OCI-LY7 (cell line): Measurements from ENCODE around the gene PWP1. TPM values are rescaled to one million over a fixed set of nuclear protein-coding genes. Genes with fewer than 3 reads are reported as not detected.

Experiments used
- BruUV-seq: library from RNA; stranded (reverse); fragments of 400-500 nt; replicated peaks from 2 replicates; lab custom pipeline; 2021; lab: Mats Ljungman, UMichigan
- CTCF ChIA-PET: fragments of 300-600 bp; sonication (Branson Sonifier 250); formaldehyde crosslinking; loops from one replicate; lab custom pipeline; 2022; ENCODE audit warnings: antibody characterized with exemption; ENCODE audit not compliant: unreplicated experiment; lab: Charles Lee
- POLR2A ChIA-PET: fragments of 300-600 bp; sonication (Branson Sonifier 250); formaldehyde crosslinking; loops from one replicate; lab custom pipeline; 2022; ENCODE audit warnings: antibody characterized with exemption; lab: Charles Lee
- DNase-seq: peaks from one replicate; pipeline ENCODE4 v3.0.0-alpha.2; 2015; ENCODE audit warnings: low spot score
- H2AFZ ChIP-seq: fragments of 200-600 bp; sonication (generic), shearing (Covaris generic); 2 replicates; pipeline ENCODE4 v1.6.1; 2014; ENCODE audit warnings: mild to moderate bottlenecking, antibody characterized with exemption, low read length, moderate library complexity
- H3K27ac ChIP-seq: fragments of 200-600 bp; sonication (generic); 2 replicates; pipeline ENCODE4 v1.5.1; 2014; ENCODE audit warnings: mixed run types, low read depth, mild to moderate bottlenecking, moderate library complexity, low read length, inconsistent platforms; ENCODE audit not compliant: poor library complexity, severe bottlenecking
- H3K36me3 ChIP-seq: fragments of 200-600 bp; sonication (generic); 2 replicates; pipeline ENCODE4 v1.6.1; 2014; ENCODE audit warnings: mild to moderate bottlenecking, antibody characterized with exemption, low read length, moderate library complexity, mixed read lengths; ENCODE audit not compliant: insufficient read depth
- H3K4me1 ChIP-seq: fragments of 200-600 bp; sonication (generic); 2 replicates; pipeline ENCODE4 v1.5.1; 2014; ENCODE audit warnings: mild to moderate bottlenecking, low read length; ENCODE audit not compliant: insufficient read depth, poor library complexity, severe bottlenecking
- H3K4me2 ChIP-seq: fragments of 200-600 bp; sonication (generic); 2 replicates; pipeline ENCODE4 v1.6.1; 2014; ENCODE audit warnings: mild to moderate bottlenecking, low read length
- H3K4me3 ChIP-seq: fragments of 200-600 bp; sonication (generic); 2 replicates; pipeline ENCODE4 v1.5.1; 2014; ENCODE audit warnings: mild to moderate bottlenecking, low read depth, low read length; ENCODE audit not compliant: poor library complexity, severe bottlenecking
- H3K79me2 ChIP-seq: fragments of 200-600 bp; sonication (generic); 2 replicates; pipeline ENCODE4 v1.6.1; 2016; ENCODE audit warnings: low read depth, mild to moderate bottlenecking, low read length, moderate library complexity, mixed read lengths; ENCODE audit not compliant: insufficient read depth
- H3K9me2 ChIP-seq: fragments of 200-600 bp; sonication (generic); 2 replicates; pipeline ENCODE4 v1.6.1; 2016; ENCODE audit warnings: mild to moderate bottlenecking, low read length, mixed read lengths; ENCODE audit not compliant: insufficient read depth
- H3K9me3 ChIP-seq: fragments of 200-600 bp; sonication (generic); 2 replicates; pipeline ENCODE4 v1.6.1; 2014; ENCODE audit warnings: mild to moderate bottlenecking, mixed run types, low read length, mixed read lengths
- H4K20me1 ChIP-seq: fragments of 200-600 bp; sonication (generic); 2 replicates; pipeline ENCODE4 v1.6.1; 2014; ENCODE audit warnings: mild to moderate bottlenecking, antibody characterized with exemption, low read length, moderate library complexity, mixed read lengths; ENCODE audit not compliant: insufficient read depth
- CTCF ChIP-seq: fragments of 200-600 bp; sonication (generic); conservative IDR thresholded peaks from 2 replicates; pipeline ENCODE4 v1.5.1; 2014; ENCODE audit warnings: mild to moderate bottlenecking, antibody characterized with exemption, low read length, moderate library complexity, mixed read lengths
- EZH2phosphoT487 ChIP-seq: fragments of 200-600 bp; sonication (generic); IDR thresholded peaks from 2 replicates; pipeline ENCODE4 v1.6.1; 2018; ENCODE audit warnings: low read depth, borderline replicate concordance, mild to moderate bottlenecking, mixed run types, antibody characterized with exemption, low read length, moderate library complexity, mixed read lengths
- intact Hi-C: fragments of 100-400 bp; cut with micrococcal nuclease; formaldehyde crosslinking; loops from one replicate; pipeline ENCODE4 v1.10.0; 2022; ENCODE audit not compliant: unreplicated experiment
- total RNA-seq, 2 experiments: library from RNA; depleted of rRNA in 1 of 2; stranded (reverse); fragments of >200 nt in 1 of 2; shearing (Covaris generic) in 1 of 2; gene quantifications; 2 replicates each; pipeline ENCODE4 v1.2.3, GENCODE V29; 2014 to 2022

PWP1 gene
- total RNA-seq, 2 experiments from 2014 or later = 28.2 to 44.5 TPM

- Histone ChIP-seq H3K79me2 (no peaks in the 10 kb centered on the region), H4K20me1 (no peaks in the 10 kb centered on the region), H3K9me2 (no peaks in the 10 kb centered on the region), H3K9me3 (no peaks in the 10 kb centered on the region), H2AFZ (no peak overlapping the region), H3K4me3 (no peak overlapping the region), H3K36me3 (no peaks in the 10 kb centered on the region), H3K4me1 (no peaks in the 10 kb centered on the region), H3K4me2 (no peak overlapping the region), H3K27ac (no peak overlapping the region)
- DNase-seq = no peak
- ChIA-PET POLR2A (interaction anchor here (0.6 kb wide), 1 partner anchor 875 kb away, joined by 3 read pairs; no protein-coding TSS in a partner anchor), CTCF (no interaction called here)
- intact Hi-C loops = no loop called here
- BruUV-seq = no TSS peak
- TF ChIP-seq EZH2phosphoT487 (no peak), CTCF (no peak)
Observed at GRCh38 chr12:107642240-107642639, 43.4 kb upstream of the PWP1 start.

- H2AFZ ChIP-seq = no peak overlapping the region
- H3K4me2 ChIP-seq = no peak overlapping the region
- H3K4me1 ChIP-seq = no peaks in the 10 kb centered on the region
- H4K20me1 ChIP-seq = no peaks in the 10 kb centered on the region
- no peak for DNase-seq
- ChIA-PET POLR2A (no interaction called here), CTCF (no interaction called here)
- no peaks in the 10 kb centered on the region for H3K36me3 ChIP-seq
- no peaks in the 10 kb centered on the region for H3K9me3 ChIP-seq
- intact Hi-C loops = no loop called here
- no TSS peak for BruUV-seq
- H3K27ac ChIP-seq = no peak overlapping the region
- H3K4me3 ChIP-seq = no peak overlapping the region
- no peaks in the 10 kb centered on the region for H3K9me2 ChIP-seq
- TF ChIP-seq EZH2phosphoT487 (no peak), CTCF (no peak)
- no peaks in the 10 kb centered on the region for H3K79me2 ChIP-seq
Observed at GRCh38 chr12:107645630-107646333, 39.8 kb upstream of the PWP1 start.

- no peak for DNase-seq
- no peaks in the 10 kb centered on the region for H3K79me2 ChIP-seq
- H3K4me2 ChIP-seq = no peak overlapping the region
- POLR2A ChIA-PET = no interaction called here
- H3K27ac ChIP-seq = no peak overlapping the region
- no peaks in the 10 kb centered on the region for H3K36me3 ChIP-seq
- BruUV-seq = no TSS peak
- no peaks in the 10 kb centered on the region for H3K9me3 ChIP-seq
- H4K20me1 ChIP-seq = no peaks in the 10 kb centered on the region
- H2AFZ ChIP-seq = no peak overlapping the region
- H3K9me2 ChIP-seq = no peaks in the 10 kb centered on the region
- intact Hi-C loops = no loop called here
- H3K4me3 ChIP-seq = no peak overlapping the region
- CTCF ChIA-PET = no interaction called here
- no peak for TF ChIP-seq EZH2phosphoT487
- no peak for TF ChIP-seq CTCF
- no peaks in the 10 kb centered on the region for H3K4me1 ChIP-seq
Observed at GRCh38 chr12:107646436-107646835, 39.2 kb upstream of the PWP1 start.
